IMR-90 (cell line): ENCODE results near the gene ERN1.

Experiments
- BHLHE40 ChIP-seq: fragments of 150-350 bp; IDR thresholded peaks from 2 replicates; pipeline ENCODE4 v1.6.1; 2016; ENCODE audit warnings: mild to moderate bottlenecking, low read depth, low read length
- CEBPB ChIP-seq: IDR thresholded peaks from 2 replicates; pipeline ENCODE4 v1.6.1; 2012; ENCODE audit warnings: low read depth, low read length, improper control_type of control experiment
- FOS ChIP-seq: fragments of 150-350 bp; IDR thresholded peaks from 2 replicates; pipeline ENCODE4 v1.6.1; 2016; ENCODE audit warnings: low read depth, low read length
- MAFK ChIP-seq: IDR thresholded peaks from 2 replicates; pipeline ENCODE4 v1.6.1; 2012; ENCODE audit warnings: low read depth, low read length, improper control_type of control experiment
- MAZ ChIP-seq: IDR thresholded peaks from 2 replicates; pipeline ENCODE4 v1.6.1; 2012; ENCODE audit warnings: low read depth, mild to moderate bottlenecking, low read length, improper control_type of control experiment, moderate library complexity, borderline replicate concordance
- MXI1 ChIP-seq: IDR thresholded peaks from 2 replicates; pipeline ENCODE4 v1.6.1; 2012; ENCODE audit warnings: low read depth, mild to moderate bottlenecking, low read length, moderate library complexity, borderline replicate concordance
- POLR2A ChIP-seq: IDR thresholded peaks from 2 replicates; pipeline ENCODE4 v1.6.1; 2012; ENCODE audit warnings: mild to moderate bottlenecking, low read depth, low read length
- RAD21 ChIP-seq: IDR thresholded peaks from 2 replicates; pipeline ENCODE4 v1.6.1; 2012; ENCODE audit warnings: low read length, improper control_type of control experiment
- RCOR1 ChIP-seq: IDR thresholded peaks from 2 replicates; pipeline ENCODE4 v1.6.1; 2012; ENCODE audit warnings: mild to moderate bottlenecking, low read length, improper control_type of control experiment; ENCODE audit not compliant: insufficient replicate concordance
- RFX5 ChIP-seq: IDR thresholded peaks from 2 replicates; pipeline ENCODE4 v1.8.0; 2012; ENCODE audit warnings: low read depth, mild to moderate bottlenecking, low read length, moderate library complexity
- TF ChIP-seq, protein P1 (sequence below): fragments of 150-350 bp; IDR thresholded peaks from 2 replicates; pipeline ENCODE4 v1.6.1; 2017; ENCODE audit warnings: mild to moderate bottlenecking, antibody characterized with exemption, low read length, low read depth
- TF ChIP-seq, protein P2 (sequence below): conservative IDR thresholded peaks from 2 replicates; pipeline ENCODE4 v1.5.1; 2012; ENCODE audit warnings: mild to moderate bottlenecking, low read depth, low read length, improper control_type of control experiment
- TF ChIP-seq, protein P3 (sequence below): fragments of 150-350 bp; IDR thresholded peaks from 2 replicates; pipeline ENCODE4 v1.6.1; 2016; ENCODE audit warnings: low read depth, mild to moderate bottlenecking, low read length, moderate library complexity, borderline replicate concordance

GRCh38 chr17:64166876-64167275, 36.9 kb upstream of the ERN1 start:
- TF ChIP-seq RAD21 (no peak), BHLHE40 (no peak), POLR2A (no peak), MAFK (no peak), RCOR1 (no peak), RFX5 (no peak), CEBPB (no peak), FOS (no peak), MAZ (no peak), MXI1 (no peak)
- TF ChIP-seq, protein P1, sequence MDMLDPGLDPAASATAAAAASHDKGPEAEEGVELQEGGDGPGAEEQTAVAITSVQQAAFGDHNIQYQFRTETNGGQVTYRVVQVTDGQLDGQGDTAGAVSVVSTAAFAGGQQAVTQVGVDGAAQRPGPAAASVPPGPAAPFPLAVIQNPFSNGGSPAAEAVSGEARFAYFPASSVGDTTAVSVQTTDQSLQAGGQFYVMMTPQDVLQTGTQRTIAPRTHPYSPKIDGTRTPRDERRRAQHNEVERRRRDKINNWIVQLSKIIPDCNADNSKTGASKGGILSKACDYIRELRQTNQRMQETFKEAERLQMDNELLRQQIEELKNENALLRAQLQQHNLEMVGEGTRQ: no peak
- TF ChIP-seq, protein P2, sequence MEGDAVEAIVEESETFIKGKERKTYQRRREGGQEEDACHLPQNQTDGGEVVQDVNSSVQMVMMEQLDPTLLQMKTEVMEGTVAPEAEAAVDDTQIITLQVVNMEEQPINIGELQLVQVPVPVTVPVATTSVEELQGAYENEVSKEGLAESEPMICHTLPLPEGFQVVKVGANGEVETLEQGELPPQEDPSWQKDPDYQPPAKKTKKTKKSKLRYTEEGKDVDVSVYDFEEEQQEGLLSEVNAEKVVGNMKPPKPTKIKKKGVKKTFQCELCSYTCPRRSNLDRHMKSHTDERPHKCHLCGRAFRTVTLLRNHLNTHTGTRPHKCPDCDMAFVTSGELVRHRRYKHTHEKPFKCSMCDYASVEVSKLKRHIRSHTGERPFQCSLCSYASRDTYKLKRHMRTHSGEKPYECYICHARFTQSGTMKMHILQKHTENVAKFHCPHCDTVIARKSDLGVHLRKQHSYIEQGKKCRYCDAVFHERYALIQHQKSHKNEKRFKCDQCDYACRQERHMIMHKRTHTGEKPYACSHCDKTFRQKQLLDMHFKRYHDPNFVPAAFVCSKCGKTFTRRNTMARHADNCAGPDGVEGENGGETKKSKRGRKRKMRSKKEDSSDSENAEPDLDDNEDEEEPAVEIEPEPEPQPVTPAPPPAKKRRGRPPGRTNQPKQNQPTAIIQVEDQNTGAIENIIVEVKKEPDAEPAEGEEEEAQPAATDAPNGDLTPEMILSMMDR: no peak
- TF ChIP-seq, protein P3, sequence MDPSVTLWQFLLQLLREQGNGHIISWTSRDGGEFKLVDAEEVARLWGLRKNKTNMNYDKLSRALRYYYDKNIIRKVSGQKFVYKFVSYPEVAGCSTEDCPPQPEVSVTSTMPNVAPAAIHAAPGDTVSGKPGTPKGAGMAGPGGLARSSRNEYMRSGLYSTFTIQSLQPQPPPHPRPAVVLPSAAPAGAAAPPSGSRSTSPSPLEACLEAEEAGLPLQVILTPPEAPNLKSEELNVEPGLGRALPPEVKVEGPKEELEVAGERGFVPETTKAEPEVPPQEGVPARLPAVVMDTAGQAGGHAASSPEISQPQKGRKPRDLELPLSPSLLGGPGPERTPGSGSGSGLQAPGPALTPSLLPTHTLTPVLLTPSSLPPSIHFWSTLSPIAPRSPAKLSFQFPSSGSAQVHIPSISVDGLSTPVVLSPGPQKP: no peak
